Esophagus mucosa (tissue), 1 donor: Measurements from ENCODE around the gene SLC35G2. TPM values are rescaled to one million over a fixed set of nuclear protein-coding genes. Genes with fewer than 3 reads are reported as not detected.
"Not testable (repeated sequence)": the region's sequence is repeated elsewhere in the genome, so short reads cannot be mapped to it uniquely, and the experiment has no call there.

ENCODE experiments used
- ATAC-seq: fragments of 200-7000 bp; cut with Tn5 transposase; one replicate; pipeline ENCODE4 v1.9.1; 2020
- total RNA-seq: library from RNA; stranded (reverse); gene quantifications from one replicate; pipeline ENCODE4 v1.2.4, GENCODE V29; 2023
- donor health status: DM: yes; HTN: yes; CAD: no.

The SLC35G2 gene
- total RNA-seq, 1 donor from 2014 or later = 1.0 TPM

- no peak for ATAC-seq
Observed at GRCh38 chr3:136835813-136836510, 17.0 kb downstream of the SLC35G2 start.

- no peak for ATAC-seq
Observed at GRCh38 chr3:136836511-136837156, 17.7 kb downstream of the SLC35G2 start.

GRCh38 chr3:136838641-136839555, 20.0 kb downstream of the SLC35G2 start:
- ATAC-seq = peak; percentile 58

GRCh38 chr3:136839556-136839931, 20.6 kb downstream of the SLC35G2 start:
- no peak for ATAC-seq

- ATAC-seq = no peak
Observed at GRCh38 chr3:136840252-136840651, 21.3 kb downstream of the SLC35G2 start.

GRCh38 chr3:136842294-136842693, 23.4 kb downstream of the SLC35G2 start:
- ATAC-seq = no peak

- ATAC-seq = no peak
Observed at GRCh38 chr3:136844724-136845123, 25.8 kb downstream of the SLC35G2 start.

- no peak for ATAC-seq
Observed at GRCh38 chr3:136852180-136852579, 33.3 kb downstream of the SLC35G2 start.

- ATAC-seq = no peak
Observed at GRCh38 chr3:136856665-136857064, 37.7 kb downstream of the SLC35G2 start.

- ATAC-seq = no peak
Observed at GRCh38 chr3:136858381-136858780, 39.5 kb downstream of the SLC35G2 start.

GRCh38 chr3:136860541-136860940, 41.6 kb downstream of the SLC35G2 start:
- no peak for ATAC-seq

GRCh38 chr3:136861890-136862616, 43.1 kb downstream of the SLC35G2 start, which contains the start of gene NCK1:
Gene NCK1 (plus strand): TSS chr3:136862208. CDS start chr3:136928002, 65,794 bp downstream.
- peak; percentile 100 for ATAC-seq

GRCh38 chr3:136862617-136863322, 43.8 kb downstream of the SLC35G2 start:
- ATAC-seq = peak; percentile 56

GRCh38 chr3:136869282-136869681, 50.4 kb downstream of the SLC35G2 start:
- ATAC-seq = no peak

GRCh38 chr3:136872258-136872657, 53.3 kb downstream of the SLC35G2 start:
- ATAC-seq = not testable (repeated sequence)

GRCh38 chr3:136879510-136879909, 60.6 kb downstream of the SLC35G2 start:
- not testable (repeated sequence) for ATAC-seq

- ATAC-seq = peak; percentile 46
Observed at GRCh38 chr3:136882571-136882970, 63.6 kb downstream of the SLC35G2 start.

GRCh38 chr3:136883967-136884720, 65.2 kb downstream of the SLC35G2 start:
- ATAC-seq = no peak

GRCh38 chr3:136885357-136886213, 66.7 kb downstream of the SLC35G2 start:
- ATAC-seq = no peak

- no peak for ATAC-seq
Observed at GRCh38 chr3:136889947-136890346, 71.0 kb downstream of the SLC35G2 start.
